Pons (tissue), 1 donor: Measurements from ENCODE around the gene DHRS2.

Source experiments
- DNase-seq: peaks from one replicate; pipeline ENCODE4 v3.0.0-alpha.2; 2016; ENCODE audit warnings: low spot score

The DHRS2 gene

GRCh38 chr14:23612802-23613201 is 23.4 kb upstream of the DHRS2 start:
- no peak for DNase-seq

DNA sequence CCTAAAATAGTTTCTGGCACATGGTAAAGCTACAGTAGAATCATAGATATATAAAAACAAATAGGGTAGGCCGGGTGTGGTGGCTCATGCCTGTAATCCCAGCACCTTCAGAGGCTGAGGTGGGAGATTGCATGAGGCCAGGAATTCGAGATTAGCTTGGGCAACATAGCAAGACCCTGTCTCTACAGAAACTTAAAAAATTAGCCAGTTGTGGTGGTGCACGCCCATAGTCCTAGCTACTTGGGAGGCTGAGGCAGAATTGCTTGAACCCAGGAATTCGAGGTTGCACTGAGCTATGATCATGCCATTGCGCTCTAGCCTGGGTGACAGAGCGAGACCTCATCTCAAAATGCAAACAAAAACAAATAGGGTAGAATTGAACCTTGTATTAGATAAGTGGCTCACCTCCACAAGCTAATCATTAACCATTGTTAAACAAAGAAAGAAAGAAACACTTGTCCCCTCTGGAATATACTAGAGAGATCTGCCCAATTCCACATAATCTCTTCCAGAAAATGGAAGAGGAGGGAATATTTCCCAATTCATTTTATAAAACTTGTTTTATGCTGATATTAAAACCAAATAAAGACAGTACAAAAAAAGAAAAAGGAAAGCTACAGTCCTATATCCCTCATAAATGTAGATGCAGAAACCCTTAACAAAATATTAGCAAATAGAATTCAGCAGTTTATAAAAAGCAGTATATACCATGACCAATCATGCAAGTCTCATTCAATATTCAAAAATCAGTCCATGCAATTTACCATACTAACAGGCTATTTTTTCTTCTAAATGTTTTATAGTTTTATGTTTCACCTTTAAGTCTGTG is 22.7 kb upstream of the DHRS2 start:
- no peak for DNase-seq

DNA sequence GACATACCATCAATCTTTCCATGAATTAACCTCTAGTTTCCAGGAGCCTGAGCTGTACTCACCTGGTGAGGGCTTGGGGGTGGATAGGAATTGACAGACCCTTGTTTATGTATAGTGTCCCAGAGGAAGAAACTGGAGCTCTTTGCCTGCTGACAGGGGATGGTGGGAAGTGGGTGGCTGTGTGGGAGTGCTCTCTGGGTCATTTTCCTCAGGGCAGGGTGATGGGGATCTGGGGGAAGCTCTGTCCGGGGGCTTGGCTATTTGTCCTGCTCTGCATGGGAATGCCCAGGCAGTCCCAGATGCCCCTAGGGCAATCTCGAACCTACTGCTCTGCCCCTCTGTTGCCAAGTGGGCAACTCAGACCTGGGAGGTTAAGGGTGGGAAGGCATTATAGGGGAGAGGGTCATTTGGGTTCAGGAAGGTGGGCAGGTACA is 21.8 kb upstream of the DHRS2 start:
- no peak for DNase-seq

GRCh38 chr14:23615856-23616255 is 20.3 kb upstream of the DHRS2 start:
- peak; percentile 39 for DNase-seq

- no peak for DNase-seq
Measured at GRCh38 chr14:23617539-23617938, 18.6 kb upstream of the DHRS2 start.

- DNase-seq = no peak
Measured at GRCh38 chr14:23618415-23618988, 17.7 kb upstream of the DHRS2 start.

- no peak for DNase-seq
Measured at GRCh38 chr14:23620177-23620702, 15.9 kb upstream of the DHRS2 start.

GRCh38 chr14:23621204-23621931 is 14.8 kb upstream of the DHRS2 start:
- DNase-seq = no peak

GRCh38 chr14:23621932-23622730 is 14.0 kb upstream of the DHRS2 start:
- DNase-seq = no peak

DNA sequence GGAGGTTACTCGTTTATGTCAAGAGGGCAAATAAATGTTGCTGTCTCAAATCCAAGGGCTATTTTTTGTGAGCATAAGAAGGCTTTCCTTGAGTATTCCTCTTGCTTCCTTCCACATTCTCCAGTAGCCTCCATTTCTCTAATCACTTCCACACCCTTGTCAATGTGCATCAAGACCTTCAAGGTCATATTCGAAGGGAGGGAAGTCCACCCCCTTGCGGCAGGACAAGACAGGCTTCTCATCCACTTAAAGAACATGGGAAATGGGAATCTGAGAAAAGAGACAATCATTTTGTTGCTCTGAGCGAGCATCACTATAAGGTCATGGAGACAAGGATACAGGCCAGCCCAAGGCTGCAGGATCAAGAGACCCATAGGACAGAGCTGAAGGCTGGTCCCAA is 13.2 kb upstream of the DHRS2 start:
- no peak for DNase-seq

DNA sequence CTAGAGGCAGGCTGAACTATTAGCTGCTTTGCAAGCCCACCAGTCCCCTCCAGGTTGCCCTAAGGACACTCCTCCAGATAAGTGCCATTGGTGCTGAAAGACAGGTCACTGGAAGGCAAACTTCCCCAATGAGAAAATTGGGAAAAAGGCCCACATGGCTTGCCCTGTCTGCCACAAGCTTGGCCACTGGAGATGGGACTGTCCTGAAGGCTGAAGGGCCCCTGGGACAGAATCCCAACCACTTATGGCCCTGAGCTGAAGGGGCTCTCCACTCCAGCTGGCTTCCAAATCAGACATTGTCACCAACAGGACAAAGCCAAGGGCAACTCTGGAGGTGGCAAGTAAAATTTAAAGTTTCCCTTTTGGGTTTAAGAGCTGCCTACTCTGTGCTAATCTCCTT is 12.2 kb upstream of the DHRS2 start:
- DNase-seq = no peak

DNA sequence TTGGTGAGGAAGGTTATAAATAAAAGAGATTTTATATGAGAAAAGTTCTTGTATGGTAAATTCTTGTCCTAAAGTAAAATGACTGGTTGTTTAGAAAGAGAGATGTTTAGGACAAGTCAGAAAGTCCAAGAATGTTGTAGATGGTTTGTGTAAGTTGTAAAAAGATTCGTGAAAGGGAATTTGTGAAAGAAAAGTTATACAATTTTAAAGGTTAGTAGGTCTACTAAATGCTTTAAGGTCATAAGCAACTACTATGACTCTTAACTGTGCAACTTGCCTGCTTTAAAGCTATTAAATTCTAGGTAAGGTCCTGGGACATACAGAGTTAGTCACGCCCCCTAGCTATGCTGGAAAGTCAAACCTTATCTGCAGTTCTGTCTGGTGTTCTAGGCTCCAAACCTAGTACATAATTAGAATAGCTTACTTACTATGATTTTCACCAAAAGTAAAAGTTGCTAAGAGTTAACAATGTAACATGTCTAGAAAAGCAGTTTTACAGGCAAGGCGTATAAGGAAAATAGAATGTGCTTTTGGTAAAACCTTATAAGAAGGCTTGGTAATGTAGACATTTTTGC is 11.2 kb upstream of the DHRS2 start:
- no peak for DNase-seq

DNA sequence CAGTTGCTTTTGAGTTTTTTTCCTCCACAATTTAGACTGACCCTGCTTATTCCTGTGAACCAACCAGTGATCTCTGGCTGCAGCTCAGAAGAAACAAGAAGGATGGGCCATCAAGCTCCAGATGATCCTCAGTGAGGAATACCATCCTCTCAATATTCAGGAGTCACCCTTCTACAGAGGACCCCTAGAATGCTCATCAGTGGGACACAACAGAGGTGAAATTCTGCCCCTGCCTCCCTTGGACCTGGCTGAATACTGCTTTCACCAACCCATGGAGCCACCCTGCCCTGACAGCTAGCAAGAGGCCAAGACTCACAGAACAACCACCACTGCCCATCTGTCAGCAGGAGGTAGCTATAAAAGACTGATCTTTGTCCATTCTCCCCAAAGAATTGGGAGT is 9.2 kb upstream of the DHRS2 start:
- DNase-seq = no peak

- no peak for DNase-seq
Measured at GRCh38 chr14:23627961-23628360, 8.2 kb upstream of the DHRS2 start.

DNA sequence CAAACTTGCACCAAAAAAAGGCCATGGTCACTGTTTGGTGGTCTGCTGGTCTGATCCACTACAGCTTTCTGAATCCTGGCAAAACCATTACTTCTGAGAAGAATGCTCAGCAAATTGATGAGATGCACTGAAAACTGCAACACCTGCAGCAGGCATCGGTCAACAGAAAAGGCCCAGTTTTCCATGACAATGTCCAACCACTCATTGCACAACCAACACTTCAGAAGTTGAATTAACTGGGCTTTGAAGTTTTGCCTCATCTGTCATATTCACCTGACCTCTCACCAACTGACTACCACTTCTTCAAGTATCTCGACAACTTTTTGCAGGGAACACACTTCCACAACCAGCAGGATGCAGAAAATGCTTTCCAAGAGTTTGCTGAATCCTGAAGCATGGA is 7.0 kb upstream of the DHRS2 start:
- DNase-seq = no peak

GRCh38 chr14:23629832-23630396 is 6.2 kb upstream of the DHRS2 start:
- DNase-seq = no peak

- DNase-seq = no peak
Measured at GRCh38 chr14:23630687-23631086, 5.5 kb upstream of the DHRS2 start.

DNA sequence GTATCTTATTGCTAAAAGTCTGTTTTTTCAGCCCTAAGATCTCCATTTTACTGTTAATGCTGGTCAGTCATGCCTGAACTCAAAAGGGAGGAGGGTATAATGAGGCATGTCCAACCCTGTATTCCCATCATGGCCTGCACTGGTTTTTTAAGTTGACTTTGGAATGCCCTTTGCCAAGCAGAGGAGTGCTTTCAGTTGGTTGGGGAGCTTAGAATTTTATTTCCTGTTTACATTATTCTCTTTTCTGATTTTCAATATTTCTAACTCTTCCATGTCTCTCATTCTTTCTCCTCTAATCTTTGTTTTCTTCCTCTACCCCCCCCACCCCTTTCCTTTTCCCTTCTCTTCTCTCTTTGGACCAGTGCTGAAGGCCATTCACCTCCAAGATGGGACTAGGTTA is 4.9 kb upstream of the DHRS2 start:
- DNase-seq = no peak

GRCh38 chr14:23631702-23632460 is 4.3 kb upstream of the DHRS2 start:
- peak; percentile 88 for DNase-seq

DNA sequence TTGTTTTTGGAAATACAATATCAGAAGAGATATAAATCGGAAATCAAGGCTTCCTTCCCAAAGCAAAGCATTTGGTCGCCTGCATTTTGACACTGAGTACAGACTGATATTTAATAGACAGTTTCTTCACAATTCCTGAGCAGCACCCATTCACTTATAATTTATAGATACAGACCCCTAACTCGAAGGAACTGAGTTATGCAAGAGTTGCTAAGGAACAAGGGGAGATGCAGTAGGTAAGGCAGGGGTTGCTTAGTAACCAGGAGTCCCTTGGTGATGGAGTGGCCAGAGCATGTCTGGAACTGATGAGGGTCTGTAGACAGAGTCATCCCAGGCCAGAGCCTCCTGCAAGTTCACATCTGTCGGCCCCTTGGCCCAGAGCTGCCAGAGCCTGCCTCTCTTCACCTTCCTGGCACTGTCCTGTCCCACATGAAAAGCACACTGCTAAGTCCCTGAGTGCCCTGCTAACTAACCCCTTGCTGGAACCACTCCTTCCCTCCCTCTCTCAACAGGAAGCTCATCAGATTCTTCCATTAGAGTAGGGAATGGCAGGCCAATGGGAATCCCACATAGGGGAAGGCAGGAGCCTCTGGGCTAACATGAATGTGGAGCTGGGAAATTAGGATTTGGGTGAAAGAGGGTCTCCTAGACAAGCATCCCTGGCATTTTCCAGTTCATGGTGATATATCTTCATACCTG is 3.6 kb upstream of the DHRS2 start:
- no peak for DNase-seq
